Testis (tissue), 3 donors: Measurements from ENCODE around the gene GSG1L2. TPM values are rescaled to one million over a fixed set of nuclear protein-coding genes. Genes with fewer than 3 reads are reported as not detected.

Experiments used
- DNase-seq: peaks from one replicate; pipeline ENCODE4 v3.0.0-alpha.2; 2019
- H3K27ac ChIP-seq, 2 donors: fragments of 200-600 bp; sonication (generic); one replicate each; pipeline ENCODE4 v1.5.1; 2019
- H3K27me3 ChIP-seq: fragments of 200-600 bp; sonication (generic); one replicate; pipeline ENCODE4 v1.5.1; 2019
- H3K36me3 ChIP-seq: fragments of 200-600 bp; sonication (generic); one replicate; pipeline ENCODE4 v1.5.1; 2017; ENCODE audit warnings: low read depth; ENCODE audit errors: missing control alignments
- H3K4me1 ChIP-seq: fragments of 200-600 bp; sonication (generic); one replicate; pipeline ENCODE4 v1.5.1; 2019
- H3K4me3 ChIP-seq, 2 donors: fragments of 200-600 bp; sonication (generic); one replicate each; pipeline ENCODE4 v1.5.1; 2017 to 2019
- H3K9me3 ChIP-seq: fragments of 200-600 bp; sonication (generic); one replicate; pipeline ENCODE4 v1.5.1; 2017
- POLR2A ChIP-seq: fragments of 450-650 bp; IDR thresholded peaks from one replicate; pipeline ENCODE4 v1.6.1; 2017; ENCODE audit warnings: antibody characterized with exemption, mild to moderate bottlenecking, moderate library complexity
- WGBS, 2 donors: methylation state at CpG; one replicate each; pipeline ENCODE4 v1.1.5; 2018; 5-methylcytosine and 5-hydroxymethylcytosine counted together
- intact Hi-C: fragments of 100-400 bp; cut with DNase I; formaldehyde crosslinking; loops from one replicate; pipeline ENCODE4 v1.15.1; 2023; ENCODE audit warnings: low total_unique reads
- polyA plus RNA-seq: library from polyadenylated mRNA; stranded (reverse); fragments of 350-450 nt; fragmentation: Illumina TruSeq; extraction: RNeasy Lipid Tissue Mini Kit (QIAGEN cat#74804); gene quantifications from one replicate; pipeline ENCODE4 v1.2.3, GENCODE V29; 2014; ENCODE audit warnings: low read depth, low replicate concordance; ENCODE audit not compliant: insufficient read depth
- total RNA-seq, 2 donors: library from RNA; depleted of rRNA; stranded (reverse); fragments of >200 nt; gene quantifications; one replicate each; pipeline ENCODE4 v1.2.3, GENCODE V29; 2016
- TF ChIP-seq, protein P1 (sequence below), 3 experiments: fragments of 450-650 bp in 2 of 3; fragments of 200-600 bp in 1 of 3; sonication (generic) in 1 of 3; IDR thresholded peaks; one replicate each; pipeline ENCODE4 v1.5.1; 2016 to 2019; ENCODE audit warnings: antibody characterized with exemption in 3 of 3, mild to moderate bottlenecking in 2 of 3, moderate library complexity in 1 of 3

Gene GSG1L2
- total and polyA plus RNA-seq, 3 donors from 2014 or later: 0.50 to 0.79 TPM; not detected in 1

DNA sequence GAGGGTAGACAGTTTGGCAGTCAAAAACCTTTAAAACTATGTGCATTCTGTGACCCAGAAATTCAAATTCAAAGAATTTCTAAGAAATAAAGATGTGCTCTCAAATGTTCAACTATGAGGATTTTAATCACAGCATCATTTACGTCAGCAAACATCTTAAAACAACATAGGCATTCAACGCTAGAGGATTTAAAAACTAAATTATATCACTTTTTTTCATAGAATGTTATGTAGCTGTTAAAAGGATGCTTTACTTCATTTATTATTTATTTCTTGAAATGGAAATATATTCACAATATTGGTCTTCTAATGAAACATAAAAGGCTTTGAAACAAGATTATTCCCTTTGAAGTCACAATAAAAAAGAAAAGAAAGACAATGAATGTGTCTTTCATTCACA is 7.5 kb upstream of the GSG1L2 start:
- intact Hi-C loops: no loop called here
- Histone ChIP-seq H3K4me3 (no peak overlapping the region), H3K27ac (peak overlapping the region in 1 of 2 donors; percentile 62), H3K9me3 (no peaks in the 10 kb centered on the region), H3K4me1 (peaks cover 9% of the 10 kb centered on the region), H3K27me3 (no peaks in the 10 kb centered on the region), H3K36me3 (no peaks in the 10 kb centered on the region)
- 79 to 90% methylated on average over 2 of the region's 2 CpGs for WGBS, 2 donors
- no peak for DNase-seq
- no peak for TF ChIP-seq POLR2A
- TF ChIP-seq, protein P1, sequence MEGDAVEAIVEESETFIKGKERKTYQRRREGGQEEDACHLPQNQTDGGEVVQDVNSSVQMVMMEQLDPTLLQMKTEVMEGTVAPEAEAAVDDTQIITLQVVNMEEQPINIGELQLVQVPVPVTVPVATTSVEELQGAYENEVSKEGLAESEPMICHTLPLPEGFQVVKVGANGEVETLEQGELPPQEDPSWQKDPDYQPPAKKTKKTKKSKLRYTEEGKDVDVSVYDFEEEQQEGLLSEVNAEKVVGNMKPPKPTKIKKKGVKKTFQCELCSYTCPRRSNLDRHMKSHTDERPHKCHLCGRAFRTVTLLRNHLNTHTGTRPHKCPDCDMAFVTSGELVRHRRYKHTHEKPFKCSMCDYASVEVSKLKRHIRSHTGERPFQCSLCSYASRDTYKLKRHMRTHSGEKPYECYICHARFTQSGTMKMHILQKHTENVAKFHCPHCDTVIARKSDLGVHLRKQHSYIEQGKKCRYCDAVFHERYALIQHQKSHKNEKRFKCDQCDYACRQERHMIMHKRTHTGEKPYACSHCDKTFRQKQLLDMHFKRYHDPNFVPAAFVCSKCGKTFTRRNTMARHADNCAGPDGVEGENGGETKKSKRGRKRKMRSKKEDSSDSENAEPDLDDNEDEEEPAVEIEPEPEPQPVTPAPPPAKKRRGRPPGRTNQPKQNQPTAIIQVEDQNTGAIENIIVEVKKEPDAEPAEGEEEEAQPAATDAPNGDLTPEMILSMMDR (IDR thresholded peaks at IDR 0.05): no peak

DNA sequence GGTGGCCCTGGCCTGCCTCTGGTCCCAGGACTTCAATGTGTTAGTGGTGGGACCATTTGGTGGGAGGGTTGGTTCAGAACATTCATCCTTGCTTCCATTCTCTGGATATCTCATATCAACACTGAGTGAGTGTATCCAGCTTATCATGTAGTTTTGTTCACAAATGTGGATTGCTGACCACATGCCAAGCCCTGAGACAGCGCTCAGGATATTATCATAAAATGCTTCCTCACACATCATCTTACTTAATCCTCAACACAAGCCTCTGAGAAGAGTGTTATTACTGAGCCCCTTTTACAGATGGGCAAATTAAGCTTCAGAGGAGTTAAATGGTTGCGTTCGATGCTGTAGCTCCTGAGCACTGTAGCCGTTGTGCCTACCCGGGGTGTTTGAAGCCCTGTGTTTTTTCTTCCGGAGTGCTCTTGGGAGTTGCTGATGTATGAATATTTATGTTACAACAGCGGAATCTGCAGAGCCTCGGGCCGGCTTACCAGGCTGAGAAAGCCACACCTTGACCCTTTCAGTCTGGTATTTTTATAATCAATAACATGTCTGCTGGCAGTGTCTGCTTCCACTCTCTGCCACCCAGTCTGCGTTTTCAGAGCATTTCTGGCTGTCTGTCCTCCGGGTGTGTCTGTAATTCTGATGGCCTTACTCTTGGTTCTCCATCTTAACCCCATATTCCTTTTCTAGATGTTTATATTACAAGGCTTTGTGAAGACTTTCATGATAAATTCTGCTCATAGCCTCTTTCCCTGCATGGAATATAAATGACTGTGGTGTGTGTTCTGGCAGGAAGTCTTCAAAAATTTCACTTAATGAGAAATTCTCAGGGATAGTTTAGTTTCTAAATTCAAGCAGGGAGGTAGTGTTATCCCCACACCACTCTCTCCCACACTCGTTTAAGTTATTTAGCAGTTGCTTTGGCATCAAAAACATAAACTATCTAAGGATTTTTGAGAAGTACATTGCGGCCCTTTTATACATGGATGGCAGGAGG is 6.7 kb upstream of the GSG1L2 start:
- no peaks in the 10 kb centered on the region for H3K36me3 ChIP-seq
- H3K27me3 ChIP-seq: no peaks in the 10 kb centered on the region
- TF ChIP-seq POLR2A: no peak
- TF ChIP-seq, protein P1 (IDR thresholded peaks at IDR 0.05): no peak
- no peaks in the 10 kb centered on the region for H3K9me3 ChIP-seq
- H3K4me1 ChIP-seq: peaks cover 9% of the 10 kb centered on the region
- peak; percentile 37 for DNase-seq
- WGBS, 2 donors: 57 to 63% methylated on average over 13 of the region's 13 CpGs
- H3K4me3 ChIP-seq: no peak overlapping the region
- peak overlapping the region in 1 of 2 donors; percentile 62 for H3K27ac ChIP-seq
- intact Hi-C loops: no loop called here

DNA sequence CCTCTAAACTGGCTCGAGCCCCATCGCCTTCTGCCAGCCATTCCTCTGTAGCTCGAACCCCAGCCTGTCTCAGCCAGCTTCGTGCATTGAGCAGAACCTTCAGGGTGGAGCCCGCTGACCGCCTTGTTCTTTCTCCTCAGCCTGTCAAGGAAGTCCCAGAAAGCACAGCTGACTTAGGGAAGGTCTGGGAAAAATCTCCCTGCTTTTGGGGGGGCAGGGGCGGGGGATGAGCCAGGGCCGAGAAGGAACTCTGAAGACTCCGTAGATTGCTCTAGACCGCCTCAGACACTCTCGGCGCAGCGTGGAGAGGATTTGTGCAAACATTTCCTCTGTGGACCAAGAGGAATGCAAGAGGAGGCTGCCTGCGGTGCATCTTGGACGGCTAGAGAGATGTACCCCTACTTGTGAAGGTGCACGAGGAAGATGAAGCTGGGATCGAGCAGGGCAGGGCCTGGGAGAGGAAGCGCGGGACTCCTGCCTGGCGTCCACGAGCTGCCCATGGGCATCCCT is 3.8 kb upstream of the GSG1L2 start, which contains the start of gene GLP2R:
Gene GLP2R (plus strand): TSS at position 284 of the 510 bp plus-strand sequence. CDS start 140 bp downstream, at position 424.
- no peaks in the 10 kb centered on the region for H3K9me3 ChIP-seq
- TF ChIP-seq, protein P1 (IDR thresholded peaks at IDR 0.05): no peak
- TF ChIP-seq POLR2A: no peak
- WGBS, 2 donors: 63 to 64% methylated on average over 20 to 21 of the region's 21 CpGs
- no peaks in the 10 kb centered on the region for H3K27me3 ChIP-seq
- no peak within 1 kb of the TSS for H3K4me3 ChIP-seq
- no peak for DNase-seq
- peaks cover 9% of the 10 kb centered on the region for H3K4me1 ChIP-seq
- intact Hi-C loops: no loop called here
- no peaks in the 10 kb centered on the region for H3K36me3 ChIP-seq
- no peak within 1 kb of the TSS for H3K27ac ChIP-seq

DNA sequence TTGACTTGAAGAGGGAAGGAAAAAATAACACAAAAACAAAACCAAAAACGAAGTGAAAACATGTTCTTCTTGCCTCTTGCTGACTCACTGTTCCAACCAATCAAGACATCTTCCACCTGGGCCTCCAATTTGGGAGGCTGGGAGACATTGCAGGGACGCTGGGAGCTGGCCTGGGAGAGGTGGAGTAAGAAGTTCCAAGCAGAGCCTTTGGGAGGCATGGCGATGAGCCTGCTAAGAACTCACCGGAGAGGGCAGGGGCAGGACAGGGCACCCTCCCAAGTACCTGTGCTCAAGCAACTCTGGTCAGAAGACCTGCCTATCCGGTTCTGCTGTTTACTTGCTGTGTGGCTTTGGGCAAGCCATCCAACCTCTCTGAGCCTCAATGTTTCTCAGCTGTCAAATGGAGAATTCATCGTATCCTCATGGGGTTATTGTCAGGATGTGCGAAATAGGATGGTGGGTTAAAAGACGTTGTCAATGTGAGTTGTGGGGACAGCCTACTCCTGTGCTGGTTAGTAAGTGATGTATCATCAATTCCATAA is 3.0 kb upstream of the GSG1L2 start:
- Histone ChIP-seq H3K27ac (no peak overlapping the region), H3K4me3 (no peak overlapping the region), H3K4me1 (peaks cover 9% of the 10 kb centered on the region), H3K36me3 (no peaks in the 10 kb centered on the region), H3K27me3 (no peaks in the 10 kb centered on the region), H3K9me3 (no peaks in the 10 kb centered on the region)
- no peak for DNase-seq
- intact Hi-C loops: no loop called here
- TF ChIP-seq, protein P1 (IDR thresholded peaks at IDR 0.05): no peak
- TF ChIP-seq POLR2A: no peak
- WGBS, 2 donors: 84 to 85% methylated on average over 8 of the region's 8 CpGs
